Measurements from ENCODE around the gene UBE2R2. TPM values are rescaled to one million over a fixed set of nuclear protein-coding genes. Genes with fewer than 3 reads are reported as not detected.
"Not testable (repeated sequence)": the region's sequence is repeated elsewhere in the genome, so short reads cannot be mapped to it uniquely, and the experiment has no call there.

The UBE2R2 gene
- total and polyA plus RNA-seq, 7 donors = 20.3 to 62.9 (median 51.3) TPM

DNA sequence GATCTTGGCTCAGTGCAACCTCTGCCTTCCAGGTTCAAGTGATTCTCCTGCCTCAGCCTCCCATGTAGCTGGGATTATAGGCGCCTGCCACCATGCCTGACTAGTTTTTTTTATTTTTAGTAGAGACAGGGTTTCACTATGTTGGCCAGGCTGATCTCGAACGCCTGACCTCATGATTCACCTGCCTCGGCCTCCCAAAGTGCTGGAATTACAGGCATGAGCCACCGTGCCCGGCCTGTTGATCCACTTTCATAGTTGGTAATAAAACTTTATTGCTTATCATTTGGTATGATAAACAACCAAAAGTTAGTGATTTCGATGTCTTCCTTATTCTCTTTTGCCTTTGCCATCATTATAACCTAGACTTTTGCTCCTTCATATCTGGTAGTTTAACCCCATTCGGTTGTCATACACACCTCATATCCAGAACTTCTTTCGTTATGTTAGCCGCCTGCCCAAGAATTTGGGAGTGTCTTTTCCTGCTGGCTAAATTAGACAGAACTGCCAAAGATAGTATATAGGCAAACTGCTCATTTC is 45.0 kb downstream of the UBE2R2 start:
- TF ChIP-seq, protein P1, sequence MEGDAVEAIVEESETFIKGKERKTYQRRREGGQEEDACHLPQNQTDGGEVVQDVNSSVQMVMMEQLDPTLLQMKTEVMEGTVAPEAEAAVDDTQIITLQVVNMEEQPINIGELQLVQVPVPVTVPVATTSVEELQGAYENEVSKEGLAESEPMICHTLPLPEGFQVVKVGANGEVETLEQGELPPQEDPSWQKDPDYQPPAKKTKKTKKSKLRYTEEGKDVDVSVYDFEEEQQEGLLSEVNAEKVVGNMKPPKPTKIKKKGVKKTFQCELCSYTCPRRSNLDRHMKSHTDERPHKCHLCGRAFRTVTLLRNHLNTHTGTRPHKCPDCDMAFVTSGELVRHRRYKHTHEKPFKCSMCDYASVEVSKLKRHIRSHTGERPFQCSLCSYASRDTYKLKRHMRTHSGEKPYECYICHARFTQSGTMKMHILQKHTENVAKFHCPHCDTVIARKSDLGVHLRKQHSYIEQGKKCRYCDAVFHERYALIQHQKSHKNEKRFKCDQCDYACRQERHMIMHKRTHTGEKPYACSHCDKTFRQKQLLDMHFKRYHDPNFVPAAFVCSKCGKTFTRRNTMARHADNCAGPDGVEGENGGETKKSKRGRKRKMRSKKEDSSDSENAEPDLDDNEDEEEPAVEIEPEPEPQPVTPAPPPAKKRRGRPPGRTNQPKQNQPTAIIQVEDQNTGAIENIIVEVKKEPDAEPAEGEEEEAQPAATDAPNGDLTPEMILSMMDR (IDR thresholded peaks at IDR 0.05) = no peak
- Histone ChIP-seq H3K4me1 (peaks cover 23% of the 10 kb centered on the region), H3K9me3 (no peaks in the 10 kb centered on the region), H3K36me3 (ENCODE audit: insufficient read depth in 1 of 2, low read depth in 1 of 2) (no peaks in the 10 kb centered on the region), H3K4me3 (no peak overlapping the region), H3K27me3 (ENCODE audit: insufficient read depth in 3 of 3, low read length in 2 of 3) (no peaks in the 10 kb centered on the region), H3K27ac (no peak overlapping the region)
- DNase-seq (no peak), ATAC-seq (no peak)
- intact Hi-C loops (cut with DNase I) = no loop called here
- WGBS, 3 donors = 55 to 71% (median 60%) methylated on average over 10 of the region's 10 CpGs

DNA sequence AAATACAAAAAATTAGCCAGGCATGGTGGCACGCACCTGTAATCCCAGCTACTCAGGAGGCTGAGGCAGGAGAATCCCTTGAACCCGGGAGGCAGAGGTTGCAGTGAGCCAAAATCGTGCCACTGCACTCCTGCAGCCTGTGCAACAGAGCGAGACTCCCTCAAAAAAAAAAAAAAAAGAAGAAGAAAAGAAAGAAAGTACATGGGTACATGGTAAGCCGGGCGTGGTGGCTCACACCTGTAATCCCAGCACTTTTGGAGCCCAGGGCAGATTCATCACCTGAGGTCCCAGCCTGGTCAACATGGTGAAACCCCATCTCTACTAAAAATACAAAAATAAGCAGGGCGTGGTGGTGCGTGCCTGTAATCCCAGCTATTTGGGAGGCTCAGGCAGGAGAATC is 46.1 kb downstream of the UBE2R2 start:
- 88 to 98% (median 92%) methylated on average over 8 of the region's 8 CpGs for WGBS, 3 donors
- H3K36me3 ChIP-seq (ENCODE audit: insufficient read depth in 1 of 2, low read depth in 1 of 2); intact Hi-C loops (cut with DNase I); H3K4me3 ChIP-seq; H3K27ac ChIP-seq; ATAC-seq; H3K27me3 ChIP-seq (ENCODE audit: insufficient read depth in 3 of 3, low read length in 2 of 3); DNase-seq; H3K9me3 ChIP-seq: not testable (repeated sequence)
- peaks cover 21% of the 10 kb centered on the region for H3K4me1 ChIP-seq

DNA sequence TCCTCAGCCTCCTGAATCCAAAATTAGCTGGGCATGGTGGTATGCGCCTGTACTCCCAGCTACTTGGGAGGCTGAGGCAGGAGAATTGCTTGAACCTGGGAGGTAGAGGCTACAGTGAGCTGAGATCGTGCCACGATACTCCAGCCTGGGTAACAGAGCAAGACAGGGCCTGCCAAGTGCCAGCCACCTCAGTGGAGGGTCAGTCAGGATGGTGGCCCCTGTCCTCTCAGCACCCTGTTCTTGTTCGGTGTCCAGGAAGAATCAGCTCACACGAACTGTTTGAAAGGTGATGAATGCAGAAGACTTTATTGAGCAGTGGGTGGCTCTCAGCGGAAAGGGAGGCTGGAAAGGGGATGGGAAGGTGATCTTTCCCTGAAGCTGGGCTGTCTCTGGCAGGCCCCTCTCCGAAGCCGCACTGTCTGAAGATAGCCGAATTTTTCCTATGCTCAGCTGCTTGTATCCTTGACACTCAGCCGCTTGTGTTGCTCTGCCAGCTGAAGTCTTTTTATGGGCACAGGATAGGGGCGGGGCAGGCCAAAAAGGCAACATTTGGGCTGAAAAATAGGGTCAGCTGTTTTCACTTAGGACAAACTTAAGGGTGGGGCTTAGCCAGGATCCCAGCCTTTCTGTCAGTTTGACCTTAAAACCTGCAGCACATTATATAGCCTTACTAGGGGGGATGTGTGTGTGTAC is 50.9 kb downstream of the UBE2R2 start:
- TF ChIP-seq, protein P1 (IDR thresholded peaks at IDR 0.05) = no peak
- ATAC-seq (peak; percentile 35 to 58 (median 52)), DNase-seq (peak; percentile 62 to 76)
- intact Hi-C loops (cut with DNase I) = no loop called here
- 27 to 42% (median 28%) methylated on average over 11 of the region's 11 CpGs for WGBS, 3 donors
- Histone ChIP-seq H3K27me3 (ENCODE audit: insufficient read depth in 3 of 3, low read length in 2 of 3) (no peaks in the 10 kb centered on the region), H3K27ac (peak overlapping the region; percentile 43), H3K9me3 (no peaks in the 10 kb centered on the region), H3K4me3 (no peak overlapping the region), H3K4me1 (peaks cover 31% of the 10 kb centered on the region), H3K36me3 (ENCODE audit: insufficient read depth in 1 of 2, low read depth in 1 of 2) (no peaks in the 10 kb centered on the region)

DNA sequence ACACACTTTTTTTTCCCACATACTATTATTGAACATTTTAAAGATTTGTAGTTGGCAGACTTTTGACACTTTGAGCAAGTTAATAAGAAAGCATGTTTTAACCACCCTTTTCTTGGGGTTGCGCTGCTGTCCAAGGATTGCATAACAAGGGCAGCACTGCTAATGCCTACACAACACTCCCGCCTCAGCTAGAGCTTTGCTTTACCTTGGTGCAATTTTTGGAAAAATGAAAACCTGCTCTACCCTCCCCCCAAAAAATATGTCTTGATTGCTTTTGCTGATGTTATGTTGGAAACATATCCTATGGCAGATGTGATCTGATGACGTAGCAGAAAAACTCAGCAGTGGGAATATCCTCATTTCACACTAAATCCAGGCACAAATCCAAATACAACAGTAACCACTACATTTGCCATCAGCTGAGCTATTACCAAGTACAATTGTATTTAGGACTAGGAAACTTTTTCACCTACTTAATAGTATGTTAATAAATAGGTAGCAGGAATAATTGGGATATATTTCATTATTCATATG is 51.5 kb downstream of the UBE2R2 start:
- ATAC-seq (peak in 3 of 4 donors; percentile 27 to 48 (median 39)), DNase-seq (no peak)
- Histone ChIP-seq H3K9me3 (no peaks in the 10 kb centered on the region), H3K4me1 (peaks cover 32% of the 10 kb centered on the region), H3K4me3 (no peak overlapping the region), H3K36me3 (ENCODE audit: insufficient read depth in 1 of 2, low read depth in 1 of 2) (no peaks in the 10 kb centered on the region), H3K27me3 (ENCODE audit: insufficient read depth in 3 of 3, low read length in 2 of 3) (no peaks in the 10 kb centered on the region), H3K27ac (peak overlapping the region; percentile 43)
- intact Hi-C loops (cut with DNase I) = no loop called here
- WGBS, 3 donors = 22 to 42% (median 26%) methylated on average over 3 of the region's 3 CpGs
- TF ChIP-seq, protein P1 (IDR thresholded peaks at IDR 0.05) = no peak

DNA sequence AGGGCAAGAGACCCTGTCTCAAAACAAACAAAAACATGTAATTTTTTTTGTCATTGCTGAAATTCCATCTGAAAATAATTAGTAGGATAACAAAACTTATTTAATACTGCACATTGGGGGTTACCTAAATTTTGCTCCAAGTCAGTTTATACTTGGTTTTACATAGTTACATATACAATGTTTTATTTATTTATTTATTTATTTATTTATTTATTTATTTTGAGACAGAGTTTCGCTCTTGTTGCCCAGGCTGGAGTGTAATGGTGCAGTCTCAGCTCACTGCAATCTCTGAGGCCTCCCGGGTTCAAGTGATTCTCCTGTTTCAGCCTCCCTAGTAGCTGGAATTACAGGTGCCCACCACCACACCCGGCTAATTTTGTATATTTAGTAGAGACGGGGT is 52.3 kb downstream of the UBE2R2 start:
- WGBS, 3 donors = 97 to 99% (median 98%) methylated on average over 4 of the region's 4 CpGs
- DNase-seq; ATAC-seq; H3K27ac ChIP-seq; intact Hi-C loops (cut with DNase I); H3K9me3 ChIP-seq; H3K27me3 ChIP-seq (ENCODE audit: insufficient read depth in 3 of 3, low read length in 2 of 3); H3K4me3 ChIP-seq; H3K36me3 ChIP-seq (ENCODE audit: insufficient read depth in 1 of 2, low read depth in 1 of 2): not testable (repeated sequence)
- H3K4me1 ChIP-seq = peaks cover 38% of the 10 kb centered on the region

All from psoas muscle (tissue), 8 donors.